Caco-2 (cell line): Measurements from ENCODE around the gene IFITM10. TPM values are rescaled to one million over a fixed set of nuclear protein-coding genes. Genes with fewer than 3 reads are reported as not detected.
A peak's percentile ranks its signal among the peaks of the same experiment; 100 is the strongest.

Experiments used
- BruUV-seq: library from RNA; stranded (reverse); fragments of 400-500 nt; replicated peaks from 2 replicates; lab custom pipeline; 2021; lab: Mats Ljungman, UMichigan
- CTCF ChIA-PET: fragments of 300-600 bp; sonication (Branson Sonifier 250); formaldehyde crosslinking; loops from one replicate; lab custom pipeline; 2022; ENCODE audit warnings: antibody characterized with exemption; lab: Charles Lee
- POLR2A ChIA-PET: fragments of 300-600 bp; sonication (Branson Sonifier 250); formaldehyde crosslinking; loops from one replicate; lab custom pipeline; 2022; ENCODE audit warnings: antibody characterized with exemption; lab: Charles Lee
- DNase-seq, 2 experiments: peaks; one replicate each; pipeline versions ENCODE4 v3.0.0 to v3.0.0-alpha.2; 2020 to 2022
- H3K27me3 ChIP-seq: replicated peaks from 2 replicates; pipeline ENCODE4 v1.6.0; 2011; ENCODE audit warnings: low read length; ENCODE audit not compliant: control insufficient read depth, insufficient read depth
- H3K36me3 ChIP-seq: 2 replicates; pipeline ENCODE4 v1.5.1; 2011; ENCODE audit warnings: low read length; ENCODE audit not compliant: control insufficient read depth, insufficient read depth
- H3K4me1 ChIP-seq: fragments of 250-450 bp; sonication (Bioruptor Pico); 2 replicates; pipeline ENCODE4 v1.5.1; 2020; ENCODE audit warnings: mild to moderate bottlenecking
- H3K4me3 ChIP-seq: 2 replicates; pipeline ENCODE4 v1.5.1; 2011; ENCODE audit warnings: low read depth, mild to moderate bottlenecking, control low read depth, low read length
- H3K9me3 ChIP-seq: fragments of 250-450 bp; sonication (Bioruptor Pico); 2 replicates; pipeline ENCODE4 v1.5.1; 2020; ENCODE audit warnings: mild to moderate bottlenecking, moderate library complexity
- H3K27ac Mint-ChIP-seq: one replicate; pipeline ENCODE4 v1.8.0; 2022; ENCODE audit warnings: mixed read lengths; ENCODE audit not compliant: unreplicated experiment
- H3K27me3 Mint-ChIP-seq: one replicate; pipeline ENCODE4 v1.8.0; 2022; ENCODE audit warnings: mixed read lengths; ENCODE audit not compliant: insufficient read depth, unreplicated experiment
- H3K36me3 Mint-ChIP-seq: one replicate; pipeline ENCODE4 v1.8.0; 2022; ENCODE audit warnings: mild to moderate bottlenecking, mixed read lengths; ENCODE audit not compliant: insufficient read depth, unreplicated experiment
- H3K4me1 Mint-ChIP-seq: one replicate; pipeline ENCODE4 v1.8.0; 2022; ENCODE audit warnings: low read depth, mixed read lengths; ENCODE audit not compliant: unreplicated experiment
- H3K4me3 Mint-ChIP-seq: one replicate; pipeline ENCODE4 v1.8.0; 2022; ENCODE audit warnings: mild to moderate bottlenecking, moderate library complexity, mixed read lengths; ENCODE audit not compliant: unreplicated experiment
- H3K9me3 Mint-ChIP-seq: one replicate; pipeline ENCODE4 v1.8.0; 2022; ENCODE audit warnings: mixed read lengths; ENCODE audit not compliant: unreplicated experiment
- CTCF ChIP-seq, 2 experiments: fragments of 200-600 bp in 1 of 2; IDR thresholded peaks; 1 replicate in 1 of 2; 2 replicates in 1 of 2; pipeline versions ENCODE4 v1.5.1 to v1.8.0; 2011 to 2022; ENCODE audit warnings: antibody characterized with exemption in 1 of 2, control low read depth in 1 of 2, inconsistent platforms in 1 of 2, low read depth in 1 of 2, low read length in 1 of 2, mild to moderate bottlenecking in 1 of 2, moderate library complexity in 1 of 2; ENCODE audit not compliant: insufficient read depth in 1 of 2, severe bottlenecking in 1 of 2, unreplicated experiment in 1 of 2
- intact Hi-C: fragments of 100-400 bp; cut with micrococcal nuclease; formaldehyde crosslinking; loops from one replicate; pipeline ENCODE4 v1.10.0; 2022; ENCODE audit not compliant: unreplicated experiment
- total RNA-seq: library from RNA; stranded (reverse); gene quantifications from 2 replicates; pipeline ENCODE4 v1.2.3, GENCODE V29; 2022

IFITM10 gene
- total RNA-seq, 1 experiment from 2014 or later = 2.7 TPM

GRCh38 chr11:1733716-1734640, 16.4 kb downstream of the IFITM10 start:
- intact Hi-C loops = no loop called here
- no peaks in the 10 kb centered on the region; the same call in 1 of the 2 replicates for H3K27me3 ChIP-seq
- H3K4me3 ChIP-seq = no peak overlapping the region
- TF ChIP-seq CTCF (IDR thresholded peaks at IDR 0.05; ENCODE audit: insufficient read depth in 1 of 2, low read depth in 1 of 2, low read length in 1 of 2, severe bottlenecking in 1 of 2, unreplicated experiment in 1 of 2) = no peak
- ChIA-PET POLR2A (no interaction called here), CTCF (no interaction called here)
- no TSS peak for BruUV-seq
- Mint-ChIP-seq H3K4me3 (no peak overlapping the region), H3K36me3 (no peaks in the 10 kb centered on the region), H3K27ac (no peak overlapping the region), H3K9me3 (peaks cover 46% of the 10 kb centered on the region), H3K27me3 (peaks cover 33% of the 10 kb centered on the region), H3K4me1 (no peaks in the 10 kb centered on the region)
- peaks cover 10% of the 10 kb centered on the region for H3K9me3 ChIP-seq
- no peaks in the 10 kb centered on the region for H3K4me1 ChIP-seq
- DNase-seq = peak in 1 of 2 experiments; percentile 29
- H3K36me3 ChIP-seq = no peaks in the 10 kb centered on the region

DNA sequence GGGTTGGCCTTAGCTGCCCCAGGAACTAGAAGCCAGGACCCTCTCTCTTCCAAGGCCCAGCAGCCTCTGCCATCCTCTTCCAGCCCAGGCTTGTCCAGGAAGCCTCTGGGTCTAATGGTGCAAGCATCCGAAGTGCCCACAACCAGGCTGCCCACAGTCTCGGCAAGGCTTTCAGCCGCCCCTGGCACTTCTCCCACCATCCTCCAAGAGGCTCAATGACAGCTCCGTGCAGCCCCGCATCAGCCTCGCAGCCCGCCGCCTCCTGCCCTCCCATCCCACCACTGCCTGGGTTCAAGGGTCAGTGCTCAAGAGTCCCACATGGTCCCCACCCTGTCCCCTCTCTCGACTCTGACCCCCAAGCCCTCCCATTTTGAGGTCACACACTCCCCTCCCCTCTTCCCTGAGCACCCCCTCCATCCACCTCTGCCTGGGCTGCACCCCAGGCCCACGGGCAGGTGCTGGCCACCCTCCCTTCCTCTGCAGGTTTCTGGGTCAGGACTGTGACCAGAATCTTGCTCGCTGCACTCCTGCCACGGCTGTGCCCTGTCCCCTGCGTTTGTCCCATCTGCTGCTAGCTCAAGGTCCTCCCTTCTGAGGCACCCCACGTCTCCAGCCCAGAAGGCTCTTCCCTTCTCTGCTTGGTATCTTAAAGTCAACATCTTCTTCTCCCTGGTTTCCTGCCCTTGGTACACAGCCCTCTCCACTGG, 17.2 kb downstream of the IFITM10 start:
- Mint-ChIP-seq H3K4me3 (no peak overlapping the region), H3K36me3 (no peaks in the 10 kb centered on the region), H3K27ac (no peak overlapping the region), H3K4me1 (no peaks in the 10 kb centered on the region), H3K9me3 (peaks cover 39% of the 10 kb centered on the region), H3K27me3 (peaks cover 29% of the 10 kb centered on the region)
- no peak overlapping the region for H3K4me3 ChIP-seq
- peak in 1 of 2 experiments; percentile 22 for DNase-seq
- H3K36me3 ChIP-seq = no peaks in the 10 kb centered on the region
- ChIA-PET POLR2A (no interaction called here), CTCF (interaction anchor here (0.6 to 0.7 kb wide), 2 partner anchors 60 to 296 kb away, joined by 3 read pairs; no protein-coding TSS in a partner anchor)
- no peak for TF ChIP-seq CTCF (IDR thresholded peaks at IDR 0.05; ENCODE audit: insufficient read depth in 1 of 2, low read depth in 1 of 2, low read length in 1 of 2, severe bottlenecking in 1 of 2, unreplicated experiment in 1 of 2)
- H3K9me3 ChIP-seq = peaks cover 10% of the 10 kb centered on the region
- intact Hi-C loops = no loop called here
- no peaks in the 10 kb centered on the region; the same call in 1 of the 2 replicates for H3K27me3 ChIP-seq
- no peaks in the 10 kb centered on the region for H3K4me1 ChIP-seq
- BruUV-seq = no TSS peak

DNA sequence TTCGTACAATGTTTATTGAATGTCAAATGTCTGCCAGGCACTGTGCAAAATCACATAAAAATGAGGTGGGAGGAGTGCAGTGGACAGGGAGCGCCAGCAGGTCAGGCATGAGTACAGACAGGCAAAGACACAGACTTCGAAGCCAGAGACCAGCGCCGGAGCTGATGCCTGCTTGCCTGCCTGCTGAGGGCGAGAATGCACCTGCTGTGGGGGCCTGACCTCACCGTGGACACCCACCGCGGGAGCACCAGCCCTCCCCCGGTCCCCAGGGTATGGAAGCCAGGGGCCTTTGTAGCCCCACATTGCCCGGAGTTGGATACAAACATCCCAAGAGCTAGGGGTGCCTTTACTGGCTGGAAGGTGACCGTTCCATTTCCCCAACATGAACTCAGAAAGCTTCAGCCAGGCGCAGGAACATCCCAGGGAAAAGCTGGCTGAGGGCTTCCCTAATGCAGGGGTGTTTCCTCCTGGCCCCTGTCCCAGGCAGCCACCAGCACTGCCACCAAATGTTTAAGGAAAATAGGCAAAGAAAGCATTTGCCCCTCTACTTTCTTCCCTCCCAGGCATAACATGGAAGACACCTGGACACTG, 17.9 kb downstream of the IFITM10 start:
- TF ChIP-seq CTCF (IDR thresholded peaks at IDR 0.05; ENCODE audit: insufficient read depth in 1 of 2, low read depth in 1 of 2, low read length in 1 of 2, severe bottlenecking in 1 of 2, unreplicated experiment in 1 of 2) = no peak
- H3K9me3 ChIP-seq = peaks cover 7% of the 10 kb centered on the region
- no peak overlapping the region for H3K4me3 Mint-ChIP-seq
- no peaks in the 10 kb centered on the region for H3K36me3 Mint-ChIP-seq
- peak in 1 of 2 experiments; percentile 31 for DNase-seq
- H3K9me3 Mint-ChIP-seq = peaks cover 33% of the 10 kb centered on the region
- no peak overlapping the region for H3K4me3 ChIP-seq
- H3K36me3 ChIP-seq = no peaks in the 10 kb centered on the region
- H3K27ac Mint-ChIP-seq = no peak overlapping the region
- H3K4me1 ChIP-seq = no peaks in the 10 kb centered on the region
- POLR2A ChIA-PET = no interaction called here
- BruUV-seq = no TSS peak
- H3K27me3 ChIP-seq = no peaks in the 10 kb centered on the region; the same call in 1 of the 2 replicates
- no peaks in the 10 kb centered on the region for H3K4me1 Mint-ChIP-seq
- intact Hi-C loops = no loop called here
- peaks cover 29% of the 10 kb centered on the region for H3K27me3 Mint-ChIP-seq
- CTCF ChIA-PET = interaction anchor here (0.5 to 0.7 kb wide), 3 partner anchors 52 to 295 kb away, joined by 3 read pairs; no protein-coding TSS in a partner anchor
